ENCODE results near the gene PRSS35. TPM values are rescaled to one million over a fixed set of nuclear protein-coding genes. Genes with fewer than 3 reads are reported as not detected.

The PRSS35 gene
- total RNA-seq = not detected in 2 replicates

DNA sequence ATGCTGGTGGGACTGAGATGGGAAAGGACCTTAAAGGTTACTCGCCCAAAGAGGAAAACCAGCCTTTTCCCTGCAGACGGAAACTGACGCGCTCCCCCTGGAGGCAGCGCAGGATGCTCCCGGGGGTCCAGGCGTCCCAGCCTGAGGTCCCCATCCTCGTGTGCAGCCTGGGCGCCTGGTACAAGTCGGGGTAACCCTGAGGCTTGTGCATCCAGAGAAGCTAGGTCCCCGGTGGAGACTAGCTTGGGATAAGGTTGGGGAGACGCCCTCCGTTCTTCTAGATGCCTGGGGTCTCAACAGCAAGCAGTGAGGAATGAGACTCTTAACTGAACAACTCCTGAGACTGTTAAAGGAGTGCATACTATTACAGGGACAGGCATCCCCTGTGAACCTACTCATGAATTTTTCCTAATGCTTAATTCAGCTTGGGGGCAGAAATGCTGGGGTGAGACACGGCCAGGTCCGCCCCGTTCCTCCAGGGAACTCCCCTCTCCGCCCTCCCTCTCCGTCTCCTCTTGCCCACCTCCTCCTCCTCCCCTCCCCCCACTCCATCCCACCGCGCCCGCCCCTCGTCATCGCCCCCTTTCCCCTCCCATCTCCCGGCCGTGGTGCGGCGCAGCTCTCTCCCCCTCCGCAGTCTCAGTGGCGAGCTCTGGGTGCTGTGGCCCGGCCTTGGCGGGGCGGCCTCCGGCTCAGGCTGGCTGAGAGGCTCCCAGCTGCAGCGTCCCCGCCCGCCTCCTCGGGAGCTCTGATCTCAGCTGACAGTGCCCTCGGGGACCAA is at the start of gene PRSS35:
PRSS35 (plus strand) TSS at position 634 of the 781 bp plus-strand sequence. CDS start 10,908 bp downstream, outside the sequence.

Other genes with a start within 250 kb of the PRSS35 start
- gene ME1, start 81.5 kb upstream of the PRSS35 start, total RNA-seq = 14.6 and 15.5 TPM in 2 replicates
- 0.15 TPM in 1 of 2 replicates, not detected in the other for gene SNAP91, start 196.6 kb downstream of the PRSS35 start, total RNA-seq

All from mammary microvascular endothelial cell (primary cell).